ENCODE results near the gene TCOF1. TPM values are rescaled to one million over a fixed set of nuclear protein-coding genes. Genes with fewer than 3 reads are reported as not detected.

TCOF1 gene
- total and polyA plus RNA-seq, 2 experiments from 2014 or later, result 86.8 to 165 TPM

- Histone ChIP-seq H3K9me2 (ENCODE audit: insufficient read depth) (peaks cover 5% of the 10 kb centered on the region; the same call in 1 of the 2 replicates), H3K79me2 (replicated peaks; ENCODE audit: insufficient read depth) (no peaks in the 10 kb centered on the region), H3K4me3 (no peak overlapping the region), H4K20me1 (replicated peaks; ENCODE audit: insufficient read depth) (no peaks in the 10 kb centered on the region), H3K27me3 (ENCODE audit: insufficient read depth) (no peaks in the 10 kb centered on the region), H2AFZ (no peak overlapping the region), H3K27ac (ENCODE audit: low read depth) (no peak overlapping the region), H3F3A (replicated peaks; ENCODE audit: low read depth) (no peaks in the 10 kb centered on the region), H3K4me1 (ENCODE audit: insufficient read depth) (no peaks in the 10 kb centered on the region), H3K36me3 (ENCODE audit: insufficient read depth) (no peaks in the 10 kb centered on the region), H3K4me2 (no peak overlapping the region)
- ATAC-seq, result no peak
- H3K36me3 Mint-ChIP-seq (ENCODE audit: low read depth), result no peaks in the 10 kb centered on the region
- no peaks in the 10 kb centered on the region; the same call in 2 of the 3 replicates for H3K9me3 Mint-ChIP-seq
- DNase-seq (ENCODE audit: low spot score), result no peak
- H3K27me3 Mint-ChIP-seq (ENCODE audit: insufficient read depth, low read depth, poor library complexity), result peaks cover 6% of the 10 kb centered on the region
- H3K4me3 Mint-ChIP-seq, result no peak overlapping the region
- H3K27ac Mint-ChIP-seq, result no peak overlapping the region
- H3K4me1 Mint-ChIP-seq, result peaks cover 8% of the 10 kb centered on the region; the same call in 2 of the 3 replicates
- TF ChIP-seq ZNF331 (CRISPR knock-in tag; IDR thresholded peaks at IDR 0.05; ENCODE audit: low read depth), result no peak
- no peak for TF ChIP-seq CTCF (conservative IDR thresholded peaks at IDR 0.05; ENCODE audit: low read depth in 2 of 2)
- TF ChIP-seq STAT1 (IDR thresholded peaks at IDR 0.05; ENCODE audit: unreplicated experiment), result no peak
- no peak for TF ChIP-seq EZH2 (IDR thresholded peaks at IDR 0.05; ENCODE audit: low read depth, unreplicated experiment)
- TF ChIP-seq JUNB (IDR thresholded peaks at IDR 0.05; ENCODE audit: unreplicated experiment), result no peak
- no peak for TF ChIP-seq POLR2AphosphoS5 (IDR thresholded peaks at IDR 0.05; ENCODE audit: low read depth)
- TF ChIP-seq, protein P1, sequence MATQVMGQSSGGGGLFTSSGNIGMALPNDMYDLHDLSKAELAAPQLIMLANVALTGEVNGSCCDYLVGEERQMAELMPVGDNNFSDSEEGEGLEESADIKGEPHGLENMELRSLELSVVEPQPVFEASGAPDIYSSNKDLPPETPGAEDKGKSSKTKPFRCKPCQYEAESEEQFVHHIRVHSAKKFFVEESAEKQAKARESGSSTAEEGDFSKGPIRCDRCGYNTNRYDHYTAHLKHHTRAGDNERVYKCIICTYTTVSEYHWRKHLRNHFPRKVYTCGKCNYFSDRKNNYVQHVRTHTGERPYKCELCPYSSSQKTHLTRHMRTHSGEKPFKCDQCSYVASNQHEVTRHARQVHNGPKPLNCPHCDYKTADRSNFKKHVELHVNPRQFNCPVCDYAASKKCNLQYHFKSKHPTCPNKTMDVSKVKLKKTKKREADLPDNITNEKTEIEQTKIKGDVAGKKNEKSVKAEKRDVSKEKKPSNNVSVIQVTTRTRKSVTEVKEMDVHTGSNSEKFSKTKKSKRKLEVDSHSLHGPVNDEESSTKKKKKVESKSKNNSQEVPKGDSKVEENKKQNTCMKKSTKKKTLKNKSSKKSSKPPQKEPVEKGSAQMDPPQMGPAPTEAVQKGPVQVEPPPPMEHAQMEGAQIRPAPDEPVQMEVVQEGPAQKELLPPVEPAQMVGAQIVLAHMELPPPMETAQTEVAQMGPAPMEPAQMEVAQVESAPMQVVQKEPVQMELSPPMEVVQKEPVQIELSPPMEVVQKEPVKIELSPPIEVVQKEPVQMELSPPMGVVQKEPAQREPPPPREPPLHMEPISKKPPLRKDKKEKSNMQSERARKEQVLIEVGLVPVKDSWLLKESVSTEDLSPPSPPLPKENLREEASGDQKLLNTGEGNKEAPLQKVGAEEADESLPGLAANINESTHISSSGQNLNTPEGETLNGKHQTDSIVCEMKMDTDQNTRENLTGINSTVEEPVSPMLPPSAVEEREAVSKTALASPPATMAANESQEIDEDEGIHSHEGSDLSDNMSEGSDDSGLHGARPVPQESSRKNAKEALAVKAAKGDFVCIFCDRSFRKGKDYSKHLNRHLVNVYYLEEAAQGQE (IDR thresholded peaks at IDR 0.05; ENCODE audit: unreplicated experiment), result no peak
Observed at GRCh38 chr5:150340614-150341255, 16.8 kb upstream of the TCOF1 start.

DNA sequence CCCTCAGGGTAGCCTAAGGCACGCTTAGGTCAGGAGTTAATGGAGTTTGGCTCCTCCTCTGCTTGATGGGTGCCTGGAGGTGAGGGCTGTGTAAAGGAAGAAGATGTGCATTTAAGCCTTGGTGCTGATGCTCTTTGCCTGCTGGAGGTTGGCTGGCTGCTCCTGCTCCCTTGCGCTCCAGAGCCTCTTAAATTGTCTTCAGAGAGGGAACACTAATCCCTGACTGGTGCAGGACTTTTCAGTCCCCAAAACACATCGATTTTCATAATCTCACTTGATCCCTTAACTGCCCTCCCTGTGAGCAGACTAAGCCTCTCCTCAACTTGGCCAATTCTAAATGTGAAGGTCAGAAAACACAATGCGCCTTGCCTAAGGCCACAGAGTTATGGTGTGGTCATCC, 16.2 kb upstream of the TCOF1 start:
- Histone ChIP-seq H3F3A (replicated peaks; ENCODE audit: low read depth) (no peaks in the 10 kb centered on the region), H3K79me2 (replicated peaks; ENCODE audit: insufficient read depth) (no peaks in the 10 kb centered on the region), H3K4me1 (ENCODE audit: insufficient read depth) (no peaks in the 10 kb centered on the region), H3K9me2 (ENCODE audit: insufficient read depth) (no peaks in the 10 kb centered on the region; the same call in 1 of the 2 replicates), H3K4me3 (no peak overlapping the region), H4K20me1 (replicated peaks; ENCODE audit: insufficient read depth) (no peaks in the 10 kb centered on the region), H3K27me3 (ENCODE audit: insufficient read depth) (no peaks in the 10 kb centered on the region), H3K4me2 (no peak overlapping the region), H3K27ac (ENCODE audit: low read depth) (no peak overlapping the region), H3K36me3 (ENCODE audit: insufficient read depth) (no peaks in the 10 kb centered on the region), H2AFZ (no peak overlapping the region)
- Mint-ChIP-seq H3K9me3 (no peaks in the 10 kb centered on the region; the same call in 2 of the 3 replicates), H3K27me3 (ENCODE audit: insufficient read depth, low read depth, poor library complexity) (peaks cover 8% of the 10 kb centered on the region), H3K4me3 (no peak overlapping the region), H3K36me3 (ENCODE audit: low read depth) (no peaks in the 10 kb centered on the region), H3K4me1 (peaks cover 8% of the 10 kb centered on the region; the same call in 2 of the 3 replicates), H3K27ac (no peak overlapping the region)
- no peak for DNase-seq (ENCODE audit: low spot score)
- no peak for ATAC-seq
- TF ChIP-seq CREB1 (CRISPR knock-in tag; IDR thresholded peaks at IDR 0.05; ENCODE audit: low read depth), result no peak
- TF ChIP-seq POLR2AphosphoS5 (IDR thresholded peaks at IDR 0.05; ENCODE audit: low read depth), result no peak
- TF ChIP-seq, protein P2, sequence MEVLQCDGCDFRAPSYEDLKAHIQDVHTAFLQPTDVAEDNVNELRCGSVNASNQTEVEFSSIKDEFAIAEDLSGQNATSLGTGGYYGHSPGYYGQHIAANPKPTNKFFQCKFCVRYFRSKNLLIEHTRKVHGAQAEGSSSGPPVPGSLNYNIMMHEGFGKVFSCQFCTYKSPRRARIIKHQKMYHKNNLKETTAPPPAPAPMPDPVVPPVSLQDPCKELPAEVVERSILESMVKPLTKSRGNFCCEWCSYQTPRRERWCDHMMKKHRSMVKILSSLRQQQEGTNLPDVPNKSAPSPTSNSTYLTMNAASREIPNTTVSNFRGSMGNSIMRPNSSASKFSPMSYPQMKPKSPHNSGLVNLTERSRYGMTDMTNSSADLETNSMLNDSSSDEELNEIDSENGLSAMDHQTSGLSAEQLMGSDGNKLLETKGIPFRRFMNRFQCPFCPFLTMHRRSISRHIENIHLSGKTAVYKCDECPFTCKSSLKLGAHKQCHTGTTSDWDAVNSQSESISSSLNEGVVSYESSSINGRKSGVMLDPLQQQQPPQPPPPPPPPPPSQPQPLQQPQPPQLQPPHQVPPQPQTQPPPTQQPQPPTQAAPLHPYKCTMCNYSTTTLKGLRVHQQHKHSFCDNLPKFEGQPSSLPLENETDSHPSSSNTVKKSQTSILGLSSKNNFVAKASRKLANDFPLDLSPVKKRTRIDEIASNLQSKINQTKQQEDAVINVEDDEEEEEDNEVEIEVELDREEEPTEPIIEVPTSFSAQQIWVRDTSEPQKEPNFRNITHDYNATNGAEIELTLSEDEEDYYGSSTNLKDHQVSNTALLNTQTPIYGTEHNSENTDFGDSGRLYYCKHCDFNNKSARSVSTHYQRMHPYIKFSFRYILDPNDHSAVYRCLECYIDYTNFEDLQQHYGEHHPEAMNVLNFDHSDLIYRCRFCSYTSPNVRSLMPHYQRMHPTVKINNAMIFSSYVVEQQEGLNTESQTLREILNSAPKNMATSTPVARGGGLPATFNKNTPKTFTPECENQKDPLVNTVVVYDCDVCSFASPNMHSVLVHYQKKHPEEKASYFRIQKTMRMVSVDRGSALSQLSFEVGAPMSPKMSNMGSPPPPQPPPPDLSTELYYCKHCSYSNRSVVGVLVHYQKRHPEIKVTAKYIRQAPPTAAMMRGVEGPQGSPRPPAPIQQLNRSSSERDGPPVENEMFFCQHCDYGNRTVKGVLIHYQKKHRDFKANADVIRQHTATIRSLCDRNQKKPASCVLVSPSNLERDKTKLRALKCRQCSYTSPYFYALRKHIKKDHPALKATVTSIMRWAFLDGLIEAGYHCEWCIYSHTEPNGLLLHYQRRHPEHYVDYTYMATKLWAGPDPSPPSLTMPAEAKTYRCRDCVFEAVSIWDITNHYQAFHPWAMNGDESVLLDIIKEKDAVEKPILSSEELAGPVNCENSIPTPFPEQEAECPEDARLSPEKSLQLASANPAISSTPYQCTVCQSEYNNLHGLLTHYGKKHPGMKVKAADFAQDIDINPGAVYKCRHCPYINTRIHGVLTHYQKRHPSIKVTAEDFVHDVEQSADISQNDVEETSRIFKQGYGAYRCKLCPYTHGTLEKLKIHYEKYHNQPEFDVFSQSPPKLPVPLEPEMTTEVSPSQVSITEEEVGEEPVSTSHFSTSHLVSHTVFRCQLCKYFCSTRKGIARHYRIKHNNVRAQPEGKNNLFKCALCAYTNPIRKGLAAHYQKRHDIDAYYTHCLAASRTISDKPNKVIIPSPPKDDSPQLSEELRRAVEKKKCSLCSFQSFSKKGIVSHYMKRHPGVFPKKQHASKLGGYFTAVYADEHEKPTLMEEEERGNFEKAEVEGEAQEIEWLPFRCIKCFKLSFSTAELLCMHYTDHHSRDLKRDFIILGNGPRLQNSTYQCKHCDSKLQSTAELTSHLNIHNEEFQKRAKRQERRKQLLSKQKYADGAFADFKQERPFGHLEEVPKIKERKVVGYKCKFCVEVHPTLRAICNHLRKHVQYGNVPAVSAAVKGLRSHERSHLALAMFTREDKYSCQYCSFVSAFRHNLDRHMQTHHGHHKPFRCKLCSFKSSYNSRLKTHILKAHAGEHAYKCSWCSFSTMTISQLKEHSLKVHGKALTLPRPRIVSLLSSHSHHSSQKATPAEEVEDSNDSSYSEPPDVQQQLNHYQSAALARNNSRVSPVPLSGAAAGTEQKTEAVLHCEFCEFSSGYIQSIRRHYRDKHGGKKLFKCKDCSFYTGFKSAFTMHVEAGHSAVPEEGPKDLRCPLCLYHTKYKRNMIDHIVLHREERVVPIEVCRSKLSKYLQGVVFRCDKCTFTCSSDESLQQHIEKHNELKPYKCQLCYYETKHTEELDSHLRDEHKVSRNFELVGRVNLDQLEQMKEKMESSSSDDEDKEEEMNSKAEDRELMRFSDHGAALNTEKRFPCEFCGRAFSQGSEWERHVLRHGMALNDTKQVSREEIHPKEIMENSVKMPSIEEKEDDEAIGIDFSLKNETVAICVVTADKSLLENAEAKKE (CRISPR knock-in tag; IDR thresholded peaks at IDR 0.05), result no peak
- TF ChIP-seq EZH2 (IDR thresholded peaks at IDR 0.05; ENCODE audit: low read depth, unreplicated experiment), result no peak
- TF ChIP-seq STAT1 (IDR thresholded peaks at IDR 0.05; ENCODE audit: unreplicated experiment), result no peak

Measured in GM23338 (cell line).